Left renal pelvis (tissue), 4 donors: ENCODE data around the gene NECAP2. TPM values are rescaled to one million over a fixed set of nuclear protein-coding genes. Genes with fewer than 3 reads are reported as not detected.
A peak's percentile ranks its signal among the peaks of the same experiment; 100 is the strongest.

Experiments
- DNase-seq, 4 donors: peaks; one replicate each; pipeline ENCODE4 v3.0.0-alpha.2; 2013; ENCODE audit warnings: low read depth in 4 of 4, low spot score in 3 of 4
- polyA plus RNA-seq, 4 donors: library from polyadenylated mRNA; unstranded; fragments of 120-200 nt; gene quantifications; one replicate each; pipeline ENCODE4 v1.2.1, GENCODE V29; 2013; ENCODE audit not compliant: insufficient read length in 4 of 4

NECAP2 gene, protein sequence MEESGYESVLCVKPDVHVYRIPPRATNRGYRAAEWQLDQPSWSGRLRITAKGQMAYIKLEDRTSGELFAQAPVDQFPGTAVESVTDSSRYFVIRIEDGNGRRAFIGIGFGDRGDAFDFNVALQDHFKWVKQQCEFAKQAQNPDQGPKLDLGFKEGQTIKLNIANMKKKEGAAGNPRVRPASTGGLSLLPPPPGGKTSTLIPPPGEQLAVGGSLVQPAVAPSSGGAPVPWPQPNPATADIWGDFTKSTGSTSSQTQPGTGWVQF
- 10 to 100 TPM; 65.4 to 70.4 (median 67.9) TPM for polyA plus RNA-seq

DNA sequence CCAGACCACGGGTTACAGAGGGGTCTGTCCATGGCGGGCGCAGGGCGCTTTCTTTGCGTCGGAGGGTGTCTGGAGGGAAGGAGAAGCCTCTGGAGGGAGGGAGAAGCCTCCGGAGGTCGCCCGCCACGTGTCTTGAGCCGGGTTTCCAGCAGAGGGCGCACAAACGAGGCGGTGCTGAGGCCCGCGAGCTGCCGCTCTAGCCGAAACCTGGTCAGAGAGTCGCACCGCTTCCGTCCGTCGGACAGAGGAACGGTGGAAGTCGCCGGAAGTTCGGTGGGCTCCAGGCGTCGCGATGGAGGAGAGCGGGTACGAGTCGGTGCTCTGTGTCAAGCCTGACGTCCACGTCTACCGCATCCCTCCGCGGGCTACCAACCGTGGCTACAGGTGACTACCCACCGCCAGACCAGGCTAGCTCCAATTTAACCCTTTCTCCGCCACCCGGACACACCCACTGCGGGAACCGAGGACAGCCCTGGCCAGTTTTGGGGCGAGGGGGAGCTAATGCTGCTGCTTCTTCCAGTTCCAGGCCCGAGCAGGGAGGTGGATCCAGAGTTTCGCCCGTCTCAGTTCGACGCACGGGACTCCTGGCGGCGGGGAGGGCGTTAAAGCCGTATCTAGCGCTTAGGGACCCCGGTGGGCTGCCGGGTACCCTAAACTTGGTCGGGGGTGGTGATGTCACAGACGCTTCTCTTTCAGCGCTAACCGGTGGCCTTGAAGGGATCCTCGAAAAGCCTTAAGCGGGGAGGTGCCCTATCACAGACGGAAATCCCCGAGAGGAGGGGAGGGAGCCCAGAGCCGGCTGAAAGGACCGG lies at the start of gene NECAP2:
TSS of gene NECAP2 (plus strand) at position 255 of the 812 bp plus-strand sequence. CDS start at position 293, 38 bp downstream.
- DNase-seq = peak; percentile 81 to 84 (median 82)

DNA sequence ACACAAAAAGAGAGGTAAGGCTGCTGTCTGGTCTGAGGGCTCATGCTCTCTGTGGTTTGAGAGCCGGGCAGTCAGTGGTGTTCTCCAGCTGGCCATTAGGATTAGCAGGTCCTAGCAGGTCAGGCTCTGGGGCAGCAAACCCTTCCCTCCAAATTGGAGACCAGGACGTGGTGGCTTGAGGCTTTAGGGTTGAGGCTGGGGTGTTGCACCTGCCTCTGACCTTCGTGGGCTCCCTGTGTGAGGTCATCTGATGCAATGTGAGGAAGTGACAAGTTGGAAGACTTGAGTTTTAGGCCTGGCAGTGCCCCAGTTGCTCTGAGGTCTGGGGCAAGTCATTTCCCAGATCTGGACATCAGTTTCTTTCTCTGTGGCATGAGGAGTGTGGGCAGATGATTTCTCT lies 49.1 kb upstream of the NECAP2 start:
- DNase-seq = no peak

DNA sequence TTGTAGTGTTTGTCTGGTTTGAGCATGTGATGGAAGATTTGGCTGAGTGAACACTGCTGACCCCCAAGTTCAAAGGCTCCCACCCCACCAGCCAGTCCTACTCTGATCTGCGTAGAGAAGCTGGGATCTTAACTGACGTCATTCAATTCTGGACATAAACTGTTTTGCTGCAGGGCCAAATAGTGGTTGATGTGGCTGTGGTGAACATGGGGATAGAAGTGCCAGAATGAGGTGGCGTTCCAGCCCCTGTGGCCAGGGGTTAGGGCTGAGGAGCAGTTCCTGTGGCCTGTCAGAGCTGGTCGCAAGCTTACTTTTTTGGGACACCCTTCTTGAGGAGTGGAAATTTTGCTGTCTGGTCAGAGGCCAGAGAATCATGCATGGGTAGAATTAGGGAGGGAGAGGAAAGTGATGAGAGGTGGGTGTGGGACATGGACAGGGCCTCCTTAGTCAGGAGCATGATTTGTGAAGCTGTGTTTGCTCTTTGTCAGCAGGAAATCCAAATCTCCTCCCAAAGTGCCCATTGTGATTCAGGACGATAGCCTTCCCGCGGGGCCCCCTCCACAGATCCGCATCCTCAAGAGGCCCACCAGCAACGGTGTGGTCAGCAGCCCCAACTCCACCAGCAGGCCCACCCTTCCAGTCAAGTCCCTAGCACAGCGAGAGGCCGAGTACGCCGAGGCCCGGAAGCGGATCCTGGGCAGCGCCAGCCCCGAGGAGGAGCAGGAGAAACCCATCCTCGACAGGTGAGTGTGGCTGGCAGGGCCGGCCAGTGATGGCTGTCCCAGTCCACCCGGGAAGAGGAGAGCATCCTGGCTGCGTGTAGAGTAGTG lies 47.6 kb upstream of the NECAP2 start:
- no peak for DNase-seq

DNA sequence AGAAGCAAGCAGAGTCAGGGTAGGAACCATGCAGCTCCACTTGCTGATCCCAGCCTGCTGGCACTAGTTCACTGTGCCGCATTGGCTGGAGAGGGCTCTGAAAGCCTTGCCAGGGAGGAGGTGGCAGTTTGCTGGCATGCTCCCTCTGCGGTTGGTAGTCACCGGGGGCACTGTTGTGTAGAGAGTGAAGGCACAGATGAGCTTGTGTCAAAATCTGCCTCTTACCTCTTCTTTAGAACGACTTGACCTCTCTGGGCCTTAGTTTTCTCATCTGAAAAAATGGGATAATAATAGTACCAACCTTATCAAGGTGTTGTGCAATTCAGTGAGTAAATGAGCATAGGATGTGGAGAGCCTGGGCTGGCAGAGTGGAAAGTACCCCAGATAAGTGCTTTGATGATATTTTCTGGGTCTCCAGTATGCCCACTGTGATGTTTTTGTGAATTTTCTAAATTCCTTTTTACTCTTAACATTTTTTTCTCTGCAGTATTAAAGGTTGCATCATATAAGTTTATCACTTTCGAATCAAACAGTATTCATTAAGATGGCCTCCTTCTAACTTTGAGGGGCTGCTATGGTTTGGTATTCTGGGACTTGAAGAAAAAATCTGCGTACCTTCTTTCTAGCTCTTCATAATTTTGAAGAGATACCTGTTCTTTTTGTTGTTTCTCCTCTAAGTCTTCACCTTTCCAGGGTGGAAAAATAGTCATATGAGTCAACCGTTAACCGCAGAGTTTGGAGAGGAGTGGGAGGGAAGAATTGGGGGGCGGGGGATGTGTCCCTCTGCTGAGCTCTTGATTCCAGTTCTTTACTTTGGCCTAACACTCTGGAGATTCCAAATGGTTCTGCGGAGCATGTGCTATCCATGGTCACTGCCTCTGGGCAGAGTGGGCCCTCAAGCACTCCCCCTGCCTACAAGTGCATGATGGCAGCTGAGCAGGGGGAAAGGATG lies 46.7 kb upstream of the NECAP2 start:
- no peak for DNase-seq

DNA sequence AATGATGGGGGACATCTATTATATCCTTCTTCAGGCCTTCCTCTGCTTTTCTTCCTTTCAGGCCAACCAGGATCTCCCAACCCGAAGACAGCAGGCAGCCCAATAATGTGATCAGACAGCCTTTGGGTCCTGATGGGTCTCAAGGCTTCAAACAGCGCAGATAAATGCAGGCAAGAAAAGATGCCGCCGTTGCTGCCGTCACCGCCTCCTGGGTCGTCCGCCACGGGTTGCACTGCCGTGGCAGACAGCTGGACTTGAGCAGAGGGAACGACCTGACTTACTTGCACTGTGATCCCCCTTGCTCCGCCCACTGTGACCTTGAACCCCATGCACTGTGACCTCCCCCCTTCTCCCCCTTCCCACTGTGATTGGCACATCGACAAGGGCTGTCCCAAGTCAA lies 45.5 kb upstream of the NECAP2 start:
- DNase-seq = no peak

DNA sequence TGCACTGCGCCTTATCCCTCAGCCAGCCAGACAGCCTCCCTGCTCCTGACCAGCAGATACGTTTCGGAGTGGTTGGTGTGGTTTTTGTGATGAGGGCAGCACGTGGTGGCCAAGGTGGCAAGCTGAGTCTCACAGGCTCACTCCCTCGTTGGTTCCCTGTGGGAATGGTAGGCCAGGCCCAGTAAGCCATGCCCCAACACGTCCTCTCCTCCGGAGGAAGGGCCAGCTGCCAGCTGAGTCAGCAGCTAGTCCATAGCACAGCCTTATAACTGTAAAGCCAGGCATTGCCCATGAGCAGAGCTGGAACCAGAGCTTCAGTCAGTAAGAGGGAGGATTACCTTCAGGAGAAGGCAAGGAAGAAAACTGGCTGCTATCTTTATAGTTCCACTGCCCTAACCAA lies 43.9 kb upstream of the NECAP2 start:
- no peak for DNase-seq

DNA sequence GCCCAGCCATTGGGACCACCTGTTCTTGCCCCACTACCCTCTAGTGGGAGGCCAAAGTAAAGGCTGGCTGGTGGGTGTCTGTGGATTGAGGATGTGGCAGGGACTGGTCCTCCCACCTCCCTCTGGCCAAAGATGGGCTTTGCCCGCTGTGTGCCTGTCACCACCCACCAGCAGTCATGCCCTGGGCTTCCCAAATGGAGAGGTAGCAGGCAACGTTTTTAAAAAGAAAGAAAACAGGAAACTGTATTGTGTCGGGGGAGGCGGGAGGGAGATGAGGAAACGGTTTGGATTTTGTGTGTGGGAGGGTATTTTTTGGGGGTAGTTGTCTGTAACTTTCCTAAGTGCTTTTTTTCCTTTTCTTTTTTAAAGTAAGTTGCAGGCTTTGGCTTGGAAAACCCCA lies 43.4 kb upstream of the NECAP2 start:
- no peak for DNase-seq

DNA sequence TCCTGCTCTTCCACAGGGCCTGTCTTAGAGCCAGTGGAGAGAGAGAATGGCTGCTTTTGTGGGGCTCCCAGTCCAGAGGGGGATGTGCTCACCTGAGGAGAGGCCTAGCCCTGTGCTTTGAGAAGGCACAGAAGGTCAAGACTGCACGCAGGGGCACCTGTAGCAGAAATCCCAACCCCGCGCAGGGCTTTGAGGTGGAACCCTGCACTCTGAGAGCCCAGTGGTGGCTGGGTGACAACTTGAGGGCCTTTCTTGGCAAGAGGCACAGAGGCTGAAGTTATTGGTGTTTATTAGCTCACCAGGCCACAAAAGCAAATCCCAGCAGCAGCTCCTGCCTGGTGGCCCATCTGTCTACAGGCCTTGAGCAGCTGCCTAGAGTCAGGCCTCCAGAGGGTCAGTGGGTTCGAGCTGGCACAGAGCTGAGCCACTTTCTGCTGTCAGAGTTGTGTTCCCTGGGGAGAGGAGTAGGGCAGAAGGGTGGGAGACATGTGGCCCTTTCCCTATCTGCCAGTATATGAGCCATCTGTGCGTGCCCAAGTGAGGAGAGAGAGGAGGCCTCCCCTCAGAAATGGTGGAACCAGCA lies 42.1 kb upstream of the NECAP2 start:
- no peak for DNase-seq

DNA sequence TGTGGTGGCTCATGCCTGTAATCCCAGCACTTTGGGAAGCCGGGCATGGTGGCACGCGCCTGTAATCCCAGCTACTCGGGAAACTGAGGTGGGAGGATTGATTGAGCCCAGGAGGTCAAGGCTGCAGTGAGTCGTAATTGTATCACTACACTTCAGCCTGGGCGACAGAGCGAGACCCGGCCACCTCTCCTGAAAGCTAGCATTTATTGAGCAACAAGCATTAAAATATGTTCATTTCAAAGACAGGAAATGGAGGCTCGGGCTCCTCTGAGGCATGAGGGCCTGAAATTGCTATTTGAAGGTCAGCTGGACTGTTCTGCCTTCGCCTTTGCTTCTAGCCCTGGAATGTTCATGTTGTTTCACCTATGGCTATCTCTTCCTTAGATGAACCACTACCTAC lies 37.8 kb upstream of the NECAP2 start:
- DNase-seq = no peak

DNA sequence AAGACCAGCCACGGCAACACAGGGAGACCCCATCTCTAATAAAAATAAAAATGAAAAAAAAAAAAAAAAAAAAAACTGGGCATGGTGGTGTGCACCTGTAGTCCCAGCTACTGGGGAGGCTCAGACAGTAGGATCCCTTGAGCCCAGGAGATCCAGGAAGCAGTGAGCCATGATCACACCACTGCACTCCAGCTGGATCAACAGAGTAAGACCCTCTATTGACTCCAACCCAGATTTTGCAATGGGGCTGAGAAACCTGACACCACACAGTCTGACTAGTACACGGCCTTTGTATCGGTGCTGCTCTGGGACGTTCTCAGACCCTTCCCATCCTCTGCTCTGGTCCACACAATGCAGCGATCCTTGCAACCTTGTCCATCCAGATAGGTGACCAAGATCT lies 35.1 kb upstream of the NECAP2 start:
- no peak for DNase-seq

DNA sequence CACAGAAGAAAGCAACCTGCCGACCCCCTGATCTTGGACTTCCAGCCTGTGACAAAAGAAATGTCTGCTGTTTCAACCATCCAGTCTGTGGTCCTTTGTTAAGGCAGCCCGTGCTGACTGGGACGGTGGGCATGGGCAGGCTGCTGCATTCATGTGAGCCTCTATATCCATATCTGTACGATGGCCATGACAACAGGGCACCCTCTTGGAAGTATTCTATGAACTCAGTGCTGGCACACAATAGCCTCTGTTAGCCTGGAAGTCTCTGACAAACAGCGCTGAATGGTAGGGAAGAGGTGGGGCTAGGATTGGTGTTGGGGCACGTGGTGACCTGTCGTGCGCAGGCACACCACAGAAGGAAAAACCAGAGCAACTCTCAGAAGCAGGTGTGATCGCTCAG lies 33.7 kb upstream of the NECAP2 start:
- DNase-seq = no peak

DNA sequence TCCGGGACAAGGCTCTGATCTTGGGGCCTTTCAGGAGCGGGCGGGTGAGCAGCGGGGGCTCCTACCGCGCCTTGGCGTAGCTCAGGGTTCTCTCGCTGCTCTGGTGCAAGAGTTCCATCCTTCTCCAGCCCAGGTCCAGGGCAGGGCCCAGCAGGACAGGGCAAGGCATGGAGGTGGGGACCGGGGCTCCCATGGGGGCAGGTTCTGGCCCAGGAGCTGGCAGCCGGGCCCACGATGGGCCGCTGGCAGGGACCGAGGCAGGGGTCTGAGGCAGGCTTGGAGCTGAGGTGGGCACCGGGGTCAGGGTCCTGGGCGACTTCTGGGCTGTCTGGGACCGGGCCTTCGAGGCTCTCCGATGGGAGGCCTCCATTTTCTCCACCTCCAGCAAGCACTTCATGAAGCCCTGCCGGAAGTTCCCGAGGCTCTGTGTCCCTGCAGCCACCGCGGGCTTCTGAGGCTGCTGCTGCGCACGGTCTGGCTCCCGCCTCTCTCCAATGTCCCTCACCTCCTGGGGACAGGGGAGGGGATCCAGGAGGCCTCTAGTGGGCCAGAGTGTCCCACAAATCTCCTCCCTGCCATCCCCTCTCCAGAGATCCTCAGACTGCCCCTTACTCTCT lies 30.9 kb upstream of the NECAP2 start:
- no peak for DNase-seq

DNA sequence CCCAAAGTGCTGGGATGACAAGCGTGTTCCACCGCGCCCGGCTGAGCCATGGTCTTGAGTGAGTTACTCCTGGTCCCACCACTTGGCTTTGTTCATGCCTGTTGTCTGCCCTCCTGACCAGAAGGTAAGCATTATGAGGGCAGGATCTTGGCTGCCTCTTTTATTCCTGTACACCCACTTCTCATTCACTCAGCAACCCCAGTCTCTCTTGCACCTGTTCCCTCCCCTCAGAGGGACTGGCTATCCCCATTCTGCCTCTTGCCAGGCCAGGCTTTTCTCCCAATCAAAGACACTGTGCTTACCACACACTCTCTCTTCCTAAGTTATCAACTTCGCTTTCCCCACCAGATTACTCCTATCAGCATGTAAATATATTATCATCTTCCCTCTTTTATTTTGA lies 29.7 kb upstream of the NECAP2 start:
- DNase-seq = no peak

DNA sequence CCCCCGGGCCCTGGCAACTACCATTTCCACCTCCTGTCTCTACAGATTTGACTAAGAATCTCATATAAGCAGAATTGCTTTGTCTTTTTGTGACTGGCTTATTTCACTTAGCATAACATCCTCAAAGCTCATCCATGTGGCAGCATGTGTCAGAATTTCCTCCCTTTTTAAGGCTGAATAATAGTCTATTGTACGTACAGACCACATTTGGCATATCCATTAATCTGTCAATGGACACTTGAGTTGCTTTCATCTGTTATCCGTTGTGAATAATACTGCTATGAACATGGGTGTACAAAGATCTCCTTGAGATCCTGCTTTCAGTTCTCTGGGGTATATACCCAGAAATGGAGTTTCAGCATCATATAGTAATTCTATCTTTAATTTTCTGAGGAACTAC lies 27.3 kb upstream of the NECAP2 start:
- no peak for DNase-seq

DNA sequence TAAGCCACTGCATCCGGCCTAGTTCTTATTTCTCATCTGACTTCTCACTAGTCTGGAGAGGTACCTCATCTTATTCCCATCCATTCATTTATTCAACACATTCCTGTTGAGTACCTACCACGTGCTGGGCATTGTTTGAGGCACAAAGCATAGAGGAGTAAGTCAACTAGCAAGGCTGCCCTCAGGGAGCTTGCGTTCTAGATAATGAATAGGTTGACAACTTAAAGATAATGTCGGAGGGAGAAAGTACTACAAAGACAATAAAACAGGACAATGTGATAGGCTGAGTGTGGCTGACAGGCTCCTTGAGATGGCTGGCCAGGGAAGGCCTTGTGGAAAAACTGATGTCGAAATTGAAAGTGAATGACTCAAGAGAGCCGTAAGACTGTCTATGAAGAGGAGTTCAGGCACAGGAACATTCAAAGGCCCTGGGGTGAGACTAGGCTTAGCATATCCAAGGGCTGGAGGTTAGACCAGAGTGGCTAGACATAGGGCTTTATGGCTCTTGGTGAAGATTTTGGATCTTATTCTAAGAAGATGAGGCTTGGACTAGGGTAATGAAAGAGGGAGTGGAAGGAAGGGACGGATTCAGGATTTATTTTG lies 21.6 kb upstream of the NECAP2 start:
- no peak for DNase-seq

DNA sequence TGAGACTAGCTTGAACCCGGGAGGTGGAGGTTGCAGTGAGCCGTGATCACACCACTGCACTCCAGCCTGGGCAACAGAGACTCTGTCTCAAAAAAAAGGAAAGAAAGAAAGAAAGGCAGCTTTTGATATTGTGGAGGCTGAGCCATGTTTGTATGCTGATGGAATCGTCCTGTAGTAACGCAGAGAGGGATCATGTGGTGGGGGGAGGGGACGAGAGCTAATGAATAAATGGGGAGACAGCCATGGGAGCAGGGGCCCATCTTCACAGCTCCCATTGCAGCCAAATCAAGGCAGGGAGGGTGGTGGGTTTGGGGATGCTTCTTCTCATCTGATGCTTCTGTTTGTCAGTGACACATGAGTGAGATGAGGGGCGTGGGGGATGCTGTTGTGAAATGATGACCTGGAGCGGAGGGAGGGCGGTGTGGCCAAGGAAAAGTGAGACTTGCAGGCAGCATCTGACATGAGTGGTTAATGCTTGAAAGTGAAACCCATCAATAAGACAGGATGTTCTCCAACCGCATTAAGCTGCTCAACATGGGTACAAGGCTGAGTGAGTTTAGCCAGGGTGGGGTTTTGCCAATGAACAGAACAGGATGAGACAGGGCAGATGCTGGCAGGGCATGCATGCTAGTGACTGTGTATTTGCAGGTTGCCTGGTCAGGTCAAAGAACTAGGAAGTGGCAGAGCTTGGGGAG lies 20.0 kb upstream of the NECAP2 start:
- no peak for DNase-seq

DNA sequence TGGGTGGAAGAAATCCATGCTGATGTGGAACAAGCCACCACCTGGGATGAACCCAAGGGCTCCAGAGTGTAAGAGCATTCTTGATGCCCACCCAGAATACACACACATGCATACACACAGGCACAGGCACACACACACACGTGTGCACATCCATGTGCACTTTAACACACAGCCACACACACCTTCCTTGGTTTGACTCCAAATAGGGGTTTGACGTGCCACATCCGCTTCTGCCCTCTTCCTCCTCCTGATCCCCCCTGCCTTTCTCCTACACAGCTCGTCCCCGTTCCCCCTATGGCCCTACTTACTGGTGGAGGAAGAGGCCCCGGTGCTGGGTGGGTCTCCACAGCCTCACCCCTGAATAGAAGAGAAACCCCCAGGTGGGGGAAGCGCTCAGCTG lies 19.3 kb upstream of the NECAP2 start:
- DNase-seq = no peak

DNA sequence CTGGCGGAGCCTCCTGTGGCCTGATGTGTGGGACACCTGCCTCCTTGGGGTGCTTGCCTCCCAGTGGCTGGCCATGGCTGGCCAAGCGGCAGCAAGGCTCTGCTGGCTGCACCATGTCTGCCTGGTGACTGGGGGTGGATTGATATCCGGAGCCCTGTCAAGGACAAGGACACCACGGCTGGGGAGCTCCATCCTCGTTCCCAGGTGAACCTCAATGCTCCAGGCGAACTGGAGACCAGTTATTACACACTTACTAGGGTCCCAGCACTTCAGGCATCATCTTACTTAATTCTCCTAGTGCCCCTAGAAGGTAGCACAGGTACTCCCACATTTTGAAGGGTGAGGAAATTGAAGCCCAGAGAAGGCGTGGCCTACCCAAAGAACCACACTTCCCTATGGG lies 18.5 kb upstream of the NECAP2 start:
- no peak for DNase-seq
